Prostate gland (tissue), 2 donors: Measurements from ENCODE around the gene NDST1.

Source experiments
- POLR2A ChIP-seq: fragments of 450-650 bp; IDR thresholded peaks from one replicate; pipeline ENCODE4 v1.6.1; 2016; ENCODE audit warnings: antibody characterized with exemption, mild to moderate bottlenecking
- TF ChIP-seq, protein P1 (sequence below), 4 experiments: fragments of 200-600 bp in 2 of 4; fragments of 450-650 bp in 2 of 4; sonication (generic) in 2 of 4; IDR thresholded peaks; 1 replicate in 3 of 4; 2 replicates in 1 of 4; pipeline ENCODE4 v1.5.1; 2016 to 2019; ENCODE audit warnings: antibody characterized with exemption in 4 of 4, mild to moderate bottlenecking in 2 of 4, moderate library complexity in 2 of 4

DNA sequence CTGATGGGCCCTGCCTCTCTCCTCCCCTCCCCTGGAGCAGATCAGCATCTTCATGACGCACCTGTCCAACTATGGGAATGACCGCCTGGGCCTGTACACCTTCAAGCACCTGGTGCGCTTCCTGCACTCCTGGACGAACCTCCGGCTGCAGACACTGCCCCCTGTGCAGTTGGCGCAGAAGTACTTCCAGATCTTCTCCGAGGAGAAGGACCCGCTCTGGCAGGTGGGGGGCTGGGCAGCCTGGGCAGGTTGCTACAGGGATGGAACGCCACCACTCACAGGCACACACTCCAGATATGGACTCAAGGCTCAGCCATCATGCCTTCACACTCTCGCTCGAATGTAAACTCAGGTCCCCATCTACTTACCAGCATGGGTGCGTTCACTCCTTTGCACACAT, 32.1 kb downstream of the NDST1 start:
- TF ChIP-seq, protein P1, sequence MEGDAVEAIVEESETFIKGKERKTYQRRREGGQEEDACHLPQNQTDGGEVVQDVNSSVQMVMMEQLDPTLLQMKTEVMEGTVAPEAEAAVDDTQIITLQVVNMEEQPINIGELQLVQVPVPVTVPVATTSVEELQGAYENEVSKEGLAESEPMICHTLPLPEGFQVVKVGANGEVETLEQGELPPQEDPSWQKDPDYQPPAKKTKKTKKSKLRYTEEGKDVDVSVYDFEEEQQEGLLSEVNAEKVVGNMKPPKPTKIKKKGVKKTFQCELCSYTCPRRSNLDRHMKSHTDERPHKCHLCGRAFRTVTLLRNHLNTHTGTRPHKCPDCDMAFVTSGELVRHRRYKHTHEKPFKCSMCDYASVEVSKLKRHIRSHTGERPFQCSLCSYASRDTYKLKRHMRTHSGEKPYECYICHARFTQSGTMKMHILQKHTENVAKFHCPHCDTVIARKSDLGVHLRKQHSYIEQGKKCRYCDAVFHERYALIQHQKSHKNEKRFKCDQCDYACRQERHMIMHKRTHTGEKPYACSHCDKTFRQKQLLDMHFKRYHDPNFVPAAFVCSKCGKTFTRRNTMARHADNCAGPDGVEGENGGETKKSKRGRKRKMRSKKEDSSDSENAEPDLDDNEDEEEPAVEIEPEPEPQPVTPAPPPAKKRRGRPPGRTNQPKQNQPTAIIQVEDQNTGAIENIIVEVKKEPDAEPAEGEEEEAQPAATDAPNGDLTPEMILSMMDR (IDR thresholded peaks at IDR 0.05): no peak
- TF ChIP-seq POLR2A: no peak
